Measurements from ENCODE around the gene YPEL4. TPM values are rescaled to one million over a fixed set of nuclear protein-coding genes. Genes with fewer than 3 reads are reported as not detected.

YPEL4 gene
- total RNA-seq, 1 experiment from 2014 or later, result not detected

- ATAC-seq (no peak), DNase-seq (ENCODE audit: low read depth, low spot score) (no peak)
- Histone ChIP-seq H3K27ac (ENCODE audit: low read length) (no peak overlapping the region), H3K4me3 (ENCODE audit: low read depth in 2 of 2, low read length in 2 of 2) (no peak overlapping the region), H3K36me3 (ENCODE audit: control insufficient read depth, insufficient read depth, low read length) (peaks cover 19% of the 10 kb centered on the region; the same call in 1 of the 2 replicates), H3K27me3 (ENCODE audit: control insufficient read depth, insufficient read depth, low read length) (no peaks in the 10 kb centered on the region), H3K9me3 (ENCODE audit: control insufficient read depth, insufficient read depth, low read depth, low read length) (no peaks in the 10 kb centered on the region), H3K4me1 (ENCODE audit: control insufficient read depth, insufficient read depth, low read length) (no peaks in the 10 kb centered on the region)
- ChIA-PET CTCF (no interaction called here), POLR2A (no interaction called here)
- intact Hi-C loops (cut with micrococcal nuclease; ENCODE audit: unreplicated experiment) (no loop called here), in situ Hi-C loops (cut with HindIII; ENCODE audit: low pct_unique_long_range_greater_than_20kb, low sequenced_read_pairs) (no loop called here)
- TF ChIP-seq POLR2AphosphoS5 (IDR thresholded peaks at IDR 0.05; ENCODE audit: low read depth, low read length) (no peak), TCF7L2 (IDR thresholded peaks at IDR 0.05; ENCODE audit: low read depth, low read length) (no peak), REST (IDR thresholded peaks at IDR 0.05; ENCODE audit: insufficient read depth in 1 of 2, low read depth in 2 of 2, low read length in 1 of 2) (no peak), CTCF (IDR thresholded peaks at IDR 0.05) (no peak), SIN3A (IDR thresholded peaks at IDR 0.05; ENCODE audit: borderline replicate concordance, insufficient read depth, low read depth, low read length) (no peak)
- no TSS peak for BruUV-seq (replicated peaks)
These were observed 29.7 kb upstream of the YPEL4 start for GRCh38 chr11:57679396-57679795.

GRCh38 chr11:57675176-57675941 is 25.6 kb upstream of the YPEL4 start:
- Histone ChIP-seq H3K4me1 (ENCODE audit: control insufficient read depth, insufficient read depth, low read length) (no peaks in the 10 kb centered on the region), H3K9me3 (ENCODE audit: control insufficient read depth, insufficient read depth, low read depth, low read length) (no peaks in the 10 kb centered on the region), H3K27me3 (ENCODE audit: control insufficient read depth, insufficient read depth, low read length) (no peaks in the 10 kb centered on the region), H3K36me3 (ENCODE audit: control insufficient read depth, insufficient read depth, low read length) (peaks cover 30% of the 10 kb centered on the region), H3K4me3 (ENCODE audit: low read depth in 2 of 2, low read length in 2 of 2) (no peak overlapping the region), H3K27ac (ENCODE audit: low read length) (no peak overlapping the region)
- BruUV-seq (replicated peaks), result no TSS peak
- no peak for DNase-seq (ENCODE audit: low read depth, low spot score)
- in situ Hi-C loops (cut with HindIII; ENCODE audit: low pct_unique_long_range_greater_than_20kb, low sequenced_read_pairs) (no loop called here), intact Hi-C loops (cut with micrococcal nuclease; ENCODE audit: unreplicated experiment) (no loop called here)
- ChIA-PET CTCF (no interaction called here), POLR2A (interaction anchor here (0.7 kb wide), 1 partner anchor 31 kb away, joined by 3 read pairs; no protein-coding TSS in a partner anchor)
- TF ChIP-seq TCF7L2 (IDR thresholded peaks at IDR 0.05; ENCODE audit: low read depth, low read length) (no peak), REST (IDR thresholded peaks at IDR 0.05; ENCODE audit: insufficient read depth in 1 of 2, low read depth in 2 of 2, low read length in 1 of 2) (no peak), SIN3A (IDR thresholded peaks at IDR 0.05; ENCODE audit: borderline replicate concordance, insufficient read depth, low read depth, low read length) (no peak), POLR2AphosphoS5 (IDR thresholded peaks at IDR 0.05; ENCODE audit: low read depth, low read length) (no peak), CTCF (IDR thresholded peaks at IDR 0.05) (no peak)
- ATAC-seq, result no peak
